Neural crest cell (in vitro differentiated cells): ENCODE measurements around the gene LSAMP. TPM values are rescaled to one million over a fixed set of nuclear protein-coding genes. Genes with fewer than 3 reads are reported as not detected.
A peak's percentile ranks its signal among the peaks of the same experiment; 100 is the strongest.

Experiments
- DNase-seq: peaks from one replicate; pipeline ENCODE4 v3.0.0; 2021; ENCODE audit warnings: low read depth, mixed read lengths, low spot score
- H3K27ac Mint-ChIP-seq: one replicate; pipeline ENCODE4 v1.8.0; 2021; ENCODE audit warnings: mild to moderate bottlenecking, mixed read lengths; ENCODE audit not compliant: unreplicated experiment
- H3K27me3 Mint-ChIP-seq: 2 replicates; pipeline ENCODE4 v1.8.0; 2021; ENCODE audit warnings: low read depth, mild to moderate bottlenecking, mixed read lengths
- H3K36me3 Mint-ChIP-seq: 2 replicates; pipeline ENCODE4 v1.8.0; 2021; ENCODE audit warnings: low read depth, mild to moderate bottlenecking, mixed read lengths
- H3K4me1 Mint-ChIP-seq: 2 replicates; pipeline ENCODE4 v1.8.0; 2021; ENCODE audit warnings: mixed read lengths
- H3K4me3 Mint-ChIP-seq: one replicate; pipeline ENCODE4 v1.8.0; 2021; ENCODE audit warnings: mild to moderate bottlenecking, mixed read lengths
- H3K9me3 Mint-ChIP-seq: 2 replicates; pipeline ENCODE4 v1.8.0; 2021; ENCODE audit warnings: mixed read lengths
- CTCF ChIP-seq: fragments of 200-600 bp; sonication (generic); conservative IDR thresholded peaks from 2 replicates; pipeline ENCODE4 v1.5.0; 2021; ENCODE audit warnings: antibody characterized with exemption, mild to moderate bottlenecking
- total RNA-seq: library from RNA; stranded (reverse); gene quantifications from 2 replicates; pipeline ENCODE4 v1.2.1, GENCODE V29; 2021

The LSAMP gene
- total RNA-seq, 1 donor from 2014 or later, result 36.7 TPM

GRCh38 chr3:116161575-116162525 lies 283.4 kb downstream of the LSAMP start:
- Mint-ChIP-seq H3K4me3 (no peak overlapping the region), H3K9me3 (peaks cover 11% of the 10 kb centered on the region)
- no peak for DNase-seq

GRCh38 chr3:116160594-116160993 lies 284.7 kb downstream of the LSAMP start:
- no peak for DNase-seq
- no peaks in the 10 kb centered on the region for H3K27me3 Mint-ChIP-seq
- no peak overlapping the region for H3K27ac Mint-ChIP-seq
- H3K4me3 Mint-ChIP-seq, result no peak overlapping the region
- H3K9me3 Mint-ChIP-seq, result peaks cover 11% of the 10 kb centered on the region
- TF ChIP-seq CTCF, result no peak
- peaks cover 19% of the 10 kb centered on the region for H3K4me1 Mint-ChIP-seq
- peaks cover 3% of the 10 kb centered on the region for H3K36me3 Mint-ChIP-seq

More at GRCh38 chr3:116161575-116162525, 283.4 kb downstream of the LSAMP start:
- no peak for TF ChIP-seq CTCF
- peaks cover 3% of the 10 kb centered on the region for H3K36me3 Mint-ChIP-seq
- H3K27ac Mint-ChIP-seq, result peak overlapping the region; percentile 40
- H3K27me3 Mint-ChIP-seq, result no peaks in the 10 kb centered on the region
- H3K4me1 Mint-ChIP-seq, result peaks cover 20% of the 10 kb centered on the region

GRCh38 chr3:116155841-116156240 lies 289.4 kb downstream of the LSAMP start:
- DNase-seq, result no peak
- H3K27ac Mint-ChIP-seq, result peak overlapping the region; percentile 73
- H3K27me3 Mint-ChIP-seq, result no peaks in the 10 kb centered on the region
- H3K36me3 Mint-ChIP-seq, result peaks cover 3% of the 10 kb centered on the region
- H3K4me1 Mint-ChIP-seq, result peaks cover 9% of the 10 kb centered on the region
- H3K4me3 Mint-ChIP-seq, result no peak overlapping the region
- peaks cover 11% of the 10 kb centered on the region for H3K9me3 Mint-ChIP-seq
- no peak for TF ChIP-seq CTCF

- no peak overlapping the region for H3K27ac Mint-ChIP-seq
- H3K36me3 Mint-ChIP-seq, result peaks cover 3% of the 10 kb centered on the region
- no peak for TF ChIP-seq CTCF
- peaks cover 15% of the 10 kb centered on the region for H3K4me1 Mint-ChIP-seq
- H3K9me3 Mint-ChIP-seq, result peaks cover 7% of the 10 kb centered on the region
- H3K27me3 Mint-ChIP-seq, result no peaks in the 10 kb centered on the region
- no peak overlapping the region for H3K4me3 Mint-ChIP-seq
- DNase-seq, result no peak
Measured at GRCh38 chr3:116154389-116154788, 290.9 kb downstream of the LSAMP start.

- Mint-ChIP-seq H3K27me3 (no peaks in the 10 kb centered on the region), H3K4me1 (peaks cover 27% of the 10 kb centered on the region), H3K9me3 (no peaks in the 10 kb centered on the region), H3K36me3 (no peaks in the 10 kb centered on the region), H3K4me3 (no peak overlapping the region), H3K27ac (no peak overlapping the region)
- no peak for TF ChIP-seq CTCF
- DNase-seq, result no peak
Measured at GRCh38 chr3:116153174-116153573, 292.1 kb downstream of the LSAMP start.
